H1 (cell line): ENCODE results near the gene HBS1L. TPM values are rescaled to one million over a fixed set of nuclear protein-coding genes. Genes with fewer than 3 reads are reported as not detected.

Source experiments
- CTCF ChIA-PET: fragments of 300-600 bp; sonication (Branson Sonifier 250); formaldehyde crosslinking; loops from one replicate; lab custom pipeline; 2021; ENCODE audit not compliant: partially characterized antibody; lab: Charles Lee
- POLR2A ChIA-PET: fragments of 300-600 bp; sonication (Branson Sonifier 250); formaldehyde crosslinking; loops from one replicate; lab custom pipeline; 2021; ENCODE audit warnings: inconsistent platforms; ENCODE audit not compliant: partially characterized antibody; lab: Charles Lee
- DNase-seq, 2 experiments: peaks; one replicate each; pipeline versions ENCODE4 v3.0.0 to v3.0.0-alpha.2; 2010 to 2022; ENCODE audit warnings: low spot score in 2 of 2, low read depth in 1 of 2, mixed read lengths in 1 of 2
- FAIRE-seq: peaks from 2 replicates; lab custom pipeline; 2011; peaks lifted over from hg19 to GRCh38; lab: Jason Lieb, UNC
- H2AFZ ChIP-seq: 2 replicates; pipeline ENCODE4 v1.8.1; 2012; ENCODE audit warnings: low read length, inconsistent platforms
- H2AK5ac ChIP-seq: 2 replicates; pipeline ENCODE4 v1.6.1; 2013; ENCODE audit warnings: low read depth, low read length
- H2BK120ac ChIP-seq: replicated peaks from 2 replicates; pipeline ENCODE3; 2013; ENCODE audit warnings: low read depth, low read length, inconsistent platforms
- H2BK12ac ChIP-seq: 2 replicates; pipeline ENCODE4 v1.6.1; 2013; ENCODE audit warnings: low read depth, low read length
- H2BK15ac ChIP-seq: 2 replicates; pipeline ENCODE4 v1.6.1; 2013; ENCODE audit warnings: low read length
- H2BK20ac ChIP-seq: 2 replicates; pipeline ENCODE4 v1.6.1; 2013; ENCODE audit warnings: low read length
- H2BK5ac ChIP-seq: 2 replicates; pipeline ENCODE4 v1.6.1; 2013; ENCODE audit warnings: low read depth, low read length
- H3K14ac ChIP-seq: 2 replicates; pipeline ENCODE4 v1.6.1; 2013; ENCODE audit warnings: inconsistent platforms; ENCODE audit not compliant: insufficient read length
- H3K18ac ChIP-seq: 2 replicates; pipeline ENCODE4 v1.6.1; 2013; ENCODE audit warnings: low read length; ENCODE audit errors: extremely low read depth
- H3K23ac ChIP-seq: 2 replicates; pipeline ENCODE4 v1.6.1; 2013; ENCODE audit warnings: inconsistent platforms; ENCODE audit not compliant: insufficient read length
- H3K23me2 ChIP-seq: 2 replicates; pipeline ENCODE4 v1.6.1; 2013; ENCODE audit warnings: low read depth, low read length
- H3K27ac ChIP-seq: 2 replicates; pipeline ENCODE4 v1.6.1; 2011; ENCODE audit warnings: low read depth, low read length, inconsistent platforms
- H3K27me3 ChIP-seq, 4 experiments: replicated peaks in 1 of 4; 1 replicate in 1 of 4; 2 replicates in 3 of 4; pipeline versions ENCODE4 v1.6.1 to v1.8.1; 2011 to 2013; ENCODE audit warnings: low read length in 3 of 4, mild to moderate bottlenecking in 3 of 4, inconsistent platforms in 2 of 4, mixed read lengths in 2 of 4, moderate library complexity in 1 of 4; ENCODE audit not compliant: control insufficient read depth in 3 of 4, insufficient read depth in 3 of 4; ENCODE audit errors: extremely low read depth in 1 of 4
- H3K36me3 ChIP-seq, 4 experiments: 2 replicates each; pipeline versions ENCODE4 v1.6.1 to v1.8.1; 2011 to 2013; ENCODE audit warnings: mild to moderate bottlenecking in 4 of 4, low read length in 3 of 4, moderate library complexity in 2 of 4, control low read depth in 1 of 4, inconsistent platforms in 1 of 4; ENCODE audit not compliant: insufficient read depth in 4 of 4, control insufficient read depth in 2 of 4
- H3K4ac ChIP-seq: replicated peaks from 2 replicates; pipeline ENCODE3; 2013; ENCODE audit warnings: low read length, low read depth, mixed read lengths, inconsistent platforms; ENCODE audit not compliant: insufficient read length
- H3K4me1 ChIP-seq, 4 experiments: replicated peaks in 1 of 4; 1 replicate in 1 of 4; 2 replicates in 3 of 4; pipeline versions ENCODE4 v1.6.1 to v1.8.1; 2011 to 2013; ENCODE audit warnings: low read length in 3 of 4, inconsistent platforms in 2 of 4, mixed read lengths in 1 of 4; ENCODE audit not compliant: insufficient read depth in 4 of 4, control insufficient read depth in 3 of 4
- H3K4me2 ChIP-seq, 2 experiments: 2 replicates each; pipeline versions ENCODE4 v1.6.1 to v1.8.1; 2011 to 2013; ENCODE audit warnings: low read depth in 2 of 2, low read length in 2 of 2, control low read depth in 1 of 2, inconsistent platforms in 1 of 2, mild to moderate bottlenecking in 1 of 2; ENCODE audit not compliant: insufficient read depth in 1 of 2
- H3K4me3 ChIP-seq, 4 experiments: fragments of 200-600, 300-600 bp in 1 of 4; sonication (generic), shearing (Covaris generic), sonication (Bioruptor Twin) in 1 of 4; 2 replicates each; pipeline versions ENCODE4 v1.5.1 to v1.8.1; 2011 to 2016; ENCODE audit warnings: low read length in 4 of 4, low read depth in 3 of 4, control low read depth in 2 of 4, inconsistent platforms in 2 of 4, mild to moderate bottlenecking in 2 of 4, mixed read lengths in 1 of 4, moderate library complexity in 1 of 4; ENCODE audit not compliant: insufficient read depth in 2 of 4; ENCODE audit errors: extremely low read depth in 1 of 4
- H3K56ac ChIP-seq: replicated peaks from 2 replicates; pipeline ENCODE3; 2013; ENCODE audit warnings: low read depth, mild to moderate bottlenecking, mixed read lengths, low read length, inconsistent platforms; ENCODE audit not compliant: insufficient read length
- H3K79me1 ChIP-seq: 2 replicates; pipeline ENCODE4 v1.6.1; 2013; ENCODE audit warnings: low read depth, low read length, control low read depth
- H3K79me2 ChIP-seq, 2 experiments: 2 replicates each; pipeline versions ENCODE4 v1.6.1 to v1.8.1; 2012 to 2013; ENCODE audit warnings: low read length in 2 of 2, mild to moderate bottlenecking in 2 of 2, inconsistent platforms in 1 of 2; ENCODE audit not compliant: insufficient read depth in 2 of 2, control insufficient read depth in 1 of 2
- H3K9ac ChIP-seq, 4 experiments: replicated peaks in 1 of 4; 1 replicate in 1 of 4; 2 replicates in 3 of 4; pipeline versions ENCODE4 v1.6.1 to v1.8.1; 2011 to 2013; ENCODE audit warnings: low read depth in 3 of 4, low read length in 3 of 4, control low read depth in 2 of 4, mild to moderate bottlenecking in 2 of 4, moderate library complexity in 2 of 4, inconsistent platforms in 1 of 4; ENCODE audit errors: extremely low read depth in 1 of 4
- H3K9me3 ChIP-seq, 2 experiments: 2 replicates each; pipeline versions ENCODE4 v1.6.1 to v1.8.1; 2012 to 2013; ENCODE audit warnings: mild to moderate bottlenecking in 2 of 2, moderate library complexity in 2 of 2, control low read depth in 1 of 2, inconsistent platforms in 1 of 2, low read depth in 1 of 2, low read length in 1 of 2, mixed read lengths in 1 of 2; ENCODE audit not compliant: insufficient read depth in 2 of 2
- H4K20me1 ChIP-seq, 2 experiments: replicated peaks in 1 of 2; 2 replicates each; pipeline versions ENCODE3 to v1.8.1; 2011 to 2013; ENCODE audit warnings: inconsistent platforms in 2 of 2, low read length in 2 of 2, mild to moderate bottlenecking in 1 of 2; ENCODE audit not compliant: insufficient read depth in 2 of 2, control insufficient read depth in 1 of 2
- H4K5ac ChIP-seq: 2 replicates; pipeline ENCODE4 v1.6.1; 2013; ENCODE audit warnings: low read length, low read depth, mixed read lengths, inconsistent platforms; ENCODE audit not compliant: insufficient read length
- H4K8ac ChIP-seq: 2 replicates; pipeline ENCODE4 v1.8.0; 2013; ENCODE audit warnings: mild to moderate bottlenecking, moderate library complexity, low read length, inconsistent platforms; ENCODE audit not compliant: insufficient read depth; ENCODE audit errors: extremely low read depth
- H4K91ac ChIP-seq: replicated peaks from 2 replicates; pipeline ENCODE3; 2013; ENCODE audit warnings: low read length, mixed read lengths, inconsistent platforms; ENCODE audit not compliant: insufficient read length
- CHD2 ChIP-seq: IDR thresholded peaks from 2 replicates; pipeline ENCODE4 v1.6.1; 2012; ENCODE audit warnings: low read length, improper control_type of control experiment
- HDAC6 ChIP-seq: IDR thresholded peaks from one replicate; pipeline ENCODE4 v1.7.1; 2012; ENCODE audit warnings: low read depth, mild to moderate bottlenecking, inconsistent platforms, low read length, moderate library complexity
- MAFK ChIP-seq: IDR thresholded peaks from 2 replicates; pipeline ENCODE4 v1.6.1; 2012; ENCODE audit warnings: low read depth, mild to moderate bottlenecking, improper control_type of control experiment, low read length
- TEAD4 ChIP-seq: IDR thresholded peaks from 2 replicates; pipeline ENCODE4 v1.6.1; 2012; ENCODE audit warnings: low read depth, low read length, inconsistent platforms, mixed read lengths
- WGBS, 2 experiments: shearing (Covaris generic) in 1 of 2; methylation state at CpG; one replicate each; pipeline versions ENCODE4 v1.1.6 to v1.1.7; 2013 to 2015; ENCODE audit warnings: low lambda C conversion rate in 2 of 2, mixed read lengths in 2 of 2, inconsistent platforms in 1 of 2, low coverage in 1 of 2, missing lambda C conversion rate in 1 of 2; ENCODE audit not compliant: insufficient replicate concordance in 2 of 2, insufficient coverage in 1 of 2, insufficient read length in 1 of 2; ENCODE audit errors: extremely low coverage in 1 of 2, missing lambda C conversion rate in 1 of 2; 5-methylcytosine and 5-hydroxymethylcytosine counted together
- polyA plus RNA-seq, 7 experiments: library from polyadenylated mRNA; depleted of rRNA in 3 of 7; stranded (reverse) in 5 of 7; unstranded in 2 of 7; fragments of >200 nt in 5 of 7; fragments of 200-250 nt in 2 of 7; gene quantifications; 1 replicate in 5 of 7; 2 replicates in 1 of 7; 4 replicates in 1 of 7; pipeline versions ENCODE4 v1.2.1 to v1.2.3, GENCODE V29; 2011 to 2013; ENCODE audit warnings: missing spikeins in 2 of 7, mixed read lengths in 2 of 7
- total RNA-seq: library from RNA; stranded (reverse); fragmentation: NEBNext Ultra II Directional; extraction: Animal tissue kit (Norgen Biotek cat#: 25700); gene quantifications from 2 replicates; pipeline ENCODE4 v1.2.1, GENCODE V29; 2021
- TF ChIP-seq, protein P1 (sequence below): IDR thresholded peaks from 2 replicates; pipeline ENCODE4 v1.6.1; 2011; ENCODE audit warnings: low read depth, mild to moderate bottlenecking, low read length; ENCODE audit not compliant: insufficient read depth

Gene HBS1L
- total and polyA plus RNA-seq, 2 of the 8 experiments (the other 6 are each of a cell fraction or from before 2014, with no cell fraction given): 28.1 to 97.1 TPM

- CTCF ChIA-PET: interaction anchor here (0.9 kb wide), 1 partner anchor 106 kb away, joined by 3 read pairs; no protein-coding TSS in a partner anchor
- no peak overlapping the region for H3K23ac ChIP-seq
Measured at GRCh38 chr6:135038335-135038734, 16.3 kb downstream of the HBS1L start.

More at GRCh38 chr6:135038335-135038734, 16.3 kb downstream of the HBS1L start:
- H2AFZ ChIP-seq: no peak overlapping the region
- H2BK5ac ChIP-seq: no peak overlapping the region
- WGBS, 2 experiments: 89% methylated on average over 2 of the region's 2 CpGs; no CpG with 5 or more reads in 1 of the 2 experiments
- H3K9ac ChIP-seq: no peak overlapping the region
- H4K91ac ChIP-seq: no peak overlapping the region
- no peak overlapping the region for H4K8ac ChIP-seq
- H3K4me3 ChIP-seq: no peak overlapping the region
- H3K4me1 ChIP-seq: no peaks in the 10 kb centered on the region
- H3K9me3 ChIP-seq: no peaks in the 10 kb centered on the region
- POLR2A ChIA-PET: no interaction called here
- H3K56ac ChIP-seq: no peak overlapping the region
- no peak for TF ChIP-seq HDAC6
- TF ChIP-seq CHD2: no peak
- TF ChIP-seq, protein P1, sequence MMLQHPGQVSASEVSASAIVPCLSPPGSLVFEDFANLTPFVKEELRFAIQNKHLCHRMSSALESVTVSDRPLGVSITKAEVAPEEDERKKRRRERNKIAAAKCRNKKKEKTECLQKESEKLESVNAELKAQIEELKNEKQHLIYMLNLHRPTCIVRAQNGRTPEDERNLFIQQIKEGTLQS: no peak
- no peak for TF ChIP-seq MAFK
- TF ChIP-seq TEAD4: no peak
- peaks cover 0 to 17% of the 10 kb centered on the region in 2 experiments; a peak in 2 of 4 replicates for H3K79me2 ChIP-seq
- no peak overlapping the region for H2BK120ac ChIP-seq
- H3K36me3 ChIP-seq: peaks cover 4 to 38% (median 11%) of the 10 kb centered on the region in 4 experiments; a peak in 6 of 8 replicates
- H2BK20ac ChIP-seq: no peak overlapping the region
- H3K4me2 ChIP-seq: no peak overlapping the region
- H3K79me1 ChIP-seq: no peaks in the 10 kb centered on the region
- no peak overlapping the region for H3K14ac ChIP-seq
- no peak overlapping the region for H3K4ac ChIP-seq
- no peaks in the 10 kb centered on the region for H3K23me2 ChIP-seq
- H3K18ac ChIP-seq: no peak overlapping the region
- DNase-seq (no peak), FAIRE-seq (no peak)
- H3K27me3 ChIP-seq: no peaks in the 10 kb centered on the region
- H2BK15ac ChIP-seq: no peak overlapping the region
- no peak overlapping the region for H2AK5ac ChIP-seq
- no peaks in the 10 kb centered on the region for H4K20me1 ChIP-seq
- H3K27ac ChIP-seq: no peak overlapping the region
- H4K5ac ChIP-seq: no peak overlapping the region
- H2BK12ac ChIP-seq: no peak overlapping the region
